ENCODE results near the gene BPIFB1. TPM values are rescaled to one million over a fixed set of nuclear protein-coding genes. Genes with fewer than 3 reads are reported as not detected.

The BPIFB1 gene
- total RNA-seq, 1 donor from 2014 or later: not detected

DNA sequence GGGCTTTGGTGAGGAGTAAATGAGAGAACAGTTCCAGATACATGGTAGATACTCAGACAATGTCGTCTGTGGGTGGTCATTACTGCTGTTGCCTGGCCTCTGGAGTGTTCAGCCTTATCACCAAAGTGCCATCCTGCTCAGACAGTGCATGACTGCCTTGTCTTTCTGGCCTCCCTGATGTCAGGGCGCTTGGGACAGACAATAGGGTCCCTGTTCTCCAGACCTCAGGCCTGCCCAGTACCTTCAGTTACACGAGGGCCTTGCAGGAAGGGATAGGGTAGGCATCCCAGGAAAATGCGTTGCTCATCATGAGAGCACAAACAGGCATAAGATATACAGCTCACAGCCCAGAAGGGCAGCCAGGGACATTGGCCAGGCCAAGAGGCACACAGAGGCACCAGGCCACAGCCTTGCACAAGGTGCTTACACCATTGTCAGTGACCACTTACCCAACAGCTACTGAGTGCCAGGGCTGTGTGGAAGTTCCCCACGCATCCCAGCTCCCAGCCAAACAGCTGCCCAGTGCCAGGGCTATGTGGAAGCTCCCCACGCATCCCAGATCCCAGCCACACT lies 27.4 kb downstream of the BPIFB1 start:
- H3K4me1 ChIP-seq: no peaks in the 10 kb centered on the region
- no peak overlapping the region for H3K27ac ChIP-seq (replicated peaks)
- H3K9me3 ChIP-seq (replicated peaks): no peaks in the 10 kb centered on the region
- no peak for TF ChIP-seq CTCF (IDR thresholded peaks at IDR 0.05; ENCODE audit: borderline replicate concordance)
- H3K27me3 ChIP-seq (ENCODE audit: low read depth): peaks cover 38% of the 10 kb centered on the region
- no peak for DNase-seq
- no peaks in the 10 kb centered on the region for H3K36me3 ChIP-seq
- intact Hi-C loops (cut with micrococcal nuclease): no loop called here
- H3K4me3 ChIP-seq: no peak overlapping the region

DNA sequence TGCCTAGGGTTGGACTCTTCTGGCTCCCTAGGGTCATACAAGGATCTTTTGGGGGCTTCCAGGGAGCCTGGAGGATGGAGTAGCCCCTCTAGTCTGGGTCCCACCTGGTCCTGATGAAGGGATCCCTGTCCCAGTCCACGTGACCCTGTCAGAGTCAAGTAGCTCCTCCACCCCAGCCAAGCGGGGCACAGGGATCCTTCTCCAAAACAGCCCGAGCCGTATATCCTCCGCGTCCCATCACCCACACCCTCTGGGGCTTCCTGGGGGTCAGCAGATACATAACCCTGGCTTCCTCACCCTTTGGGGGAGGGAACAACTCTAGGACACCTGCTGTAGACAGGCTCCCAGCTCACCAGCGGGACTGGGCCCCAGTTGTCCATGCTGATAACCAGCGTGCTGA lies 28.0 kb downstream of the BPIFB1 start:
- intact Hi-C loops (cut with micrococcal nuclease): no loop called here
- no peak for DNase-seq

DNA sequence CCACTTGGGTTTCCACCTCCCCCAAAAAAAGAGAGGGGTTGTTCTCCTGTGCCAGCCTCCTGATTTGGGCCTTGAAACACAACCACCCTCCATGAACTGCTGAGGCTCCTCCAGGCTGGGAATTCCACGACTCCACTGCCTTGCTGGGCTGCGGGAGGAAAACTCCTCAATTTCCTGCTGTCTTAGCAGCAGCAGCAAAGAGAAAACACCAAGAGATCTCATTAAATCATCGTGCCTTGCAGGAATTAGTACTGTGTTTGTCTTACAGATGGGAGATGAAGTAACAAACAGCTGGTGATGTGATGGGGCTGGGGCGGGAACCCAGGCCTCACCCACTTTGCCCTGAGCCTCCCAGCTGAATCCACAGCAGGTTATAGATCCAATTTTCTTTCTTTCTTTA lies 29.0 kb downstream of the BPIFB1 start:
- no peaks in the 10 kb centered on the region for H3K36me3 ChIP-seq
- intact Hi-C loops (cut with micrococcal nuclease): no loop called here
- H3K27me3 ChIP-seq (ENCODE audit: low read depth): peaks cover 42% of the 10 kb centered on the region
- no peak for TF ChIP-seq CTCF (IDR thresholded peaks at IDR 0.05; ENCODE audit: borderline replicate concordance)
- no peaks in the 10 kb centered on the region for H3K4me1 ChIP-seq
- no peak for DNase-seq
- H3K4me3 ChIP-seq: no peak overlapping the region
- H3K27ac ChIP-seq (replicated peaks): no peak overlapping the region
- no peaks in the 10 kb centered on the region for H3K9me3 ChIP-seq (replicated peaks)

More for the DNA sequence above, 28.0 kb downstream of the BPIFB1 start:
- Histone ChIP-seq H3K27ac (replicated peaks) (no peak overlapping the region), H3K36me3 (no peaks in the 10 kb centered on the region), H3K9me3 (replicated peaks) (no peaks in the 10 kb centered on the region), H3K4me3 (no peak overlapping the region), H3K4me1 (no peaks in the 10 kb centered on the region), H3K27me3 (ENCODE audit: low read depth) (peaks cover 42% of the 10 kb centered on the region)
- TF ChIP-seq CTCF (IDR thresholded peaks at IDR 0.05; ENCODE audit: borderline replicate concordance): no peak

- H3K4me3 ChIP-seq: no peak overlapping the region
- H3K4me1 ChIP-seq: no peaks in the 10 kb centered on the region
- peaks cover 42% of the 10 kb centered on the region for H3K27me3 ChIP-seq (ENCODE audit: low read depth)
- H3K9me3 ChIP-seq (replicated peaks): no peaks in the 10 kb centered on the region
- DNase-seq: no peak
- no peak for TF ChIP-seq CTCF (IDR thresholded peaks at IDR 0.05; ENCODE audit: borderline replicate concordance)
- intact Hi-C loops (cut with micrococcal nuclease): no loop called here
- H3K36me3 ChIP-seq: no peaks in the 10 kb centered on the region
- H3K27ac ChIP-seq (replicated peaks): no peak overlapping the region
Measured at GRCh38 chr20:33312583-33312982, 29.6 kb downstream of the BPIFB1 start.

- H3K4me1 ChIP-seq: no peaks in the 10 kb centered on the region
- H3K36me3 ChIP-seq: no peaks in the 10 kb centered on the region
- intact Hi-C loops (cut with micrococcal nuclease): no loop called here
- TF ChIP-seq CTCF (IDR thresholded peaks at IDR 0.05; ENCODE audit: borderline replicate concordance): no peak
- H3K9me3 ChIP-seq (replicated peaks): no peaks in the 10 kb centered on the region
- peaks cover 54% of the 10 kb centered on the region for H3K27me3 ChIP-seq (ENCODE audit: low read depth)
- H3K4me3 ChIP-seq: no peak overlapping the region
- no peak overlapping the region for H3K27ac ChIP-seq (replicated peaks)
- no peak for DNase-seq
Measured at GRCh38 chr20:33313686-33314314, 30.8 kb downstream of the BPIFB1 start.

Data from left ventricle myocardium inferior (tissue), 1 donor.